Smooth muscle cell of the brain vasculature (primary cell): ENCODE data around the gene ALOX15B.

Experiments
- DNase-seq: peaks from one replicate; pipeline ENCODE4 v3.0.0-alpha.2; 2012; ENCODE audit warnings: low read depth, low spot score

ALOX15B gene

GRCh38 chr17:8079291-8080207, 40.7 kb downstream of the ALOX15B start:
- DNase-seq = no peak

DNA sequence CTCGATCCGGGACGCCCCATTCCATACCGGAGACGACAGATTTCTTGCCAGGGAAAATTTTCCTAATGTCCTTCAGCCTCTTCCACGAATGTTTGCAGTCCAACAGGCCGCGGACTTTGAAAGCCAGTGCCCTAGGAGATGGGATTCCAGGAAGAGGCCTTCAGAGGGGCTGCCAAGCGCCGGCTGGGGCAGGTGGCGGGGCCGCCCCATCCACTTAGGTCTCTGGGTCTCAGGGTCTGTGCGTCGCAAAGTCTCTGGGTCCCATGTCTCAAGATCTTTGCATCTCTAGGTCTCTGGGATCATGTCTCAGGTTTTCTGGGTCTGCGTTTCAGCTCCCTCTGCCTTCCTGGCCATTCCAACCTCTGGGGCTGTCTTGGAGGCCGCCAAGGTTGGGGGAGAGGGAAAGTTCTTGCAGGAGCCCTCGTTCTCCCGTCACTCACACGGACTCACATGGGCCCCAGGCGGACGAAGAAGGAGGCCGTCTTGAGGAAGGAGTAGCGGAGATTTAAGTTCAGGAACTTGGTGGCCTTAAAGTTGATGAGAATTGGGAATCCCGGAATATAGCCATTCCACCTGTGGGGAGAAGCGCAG, 41.4 kb downstream of the ALOX15B start:
- no peak for DNase-seq

DNA sequence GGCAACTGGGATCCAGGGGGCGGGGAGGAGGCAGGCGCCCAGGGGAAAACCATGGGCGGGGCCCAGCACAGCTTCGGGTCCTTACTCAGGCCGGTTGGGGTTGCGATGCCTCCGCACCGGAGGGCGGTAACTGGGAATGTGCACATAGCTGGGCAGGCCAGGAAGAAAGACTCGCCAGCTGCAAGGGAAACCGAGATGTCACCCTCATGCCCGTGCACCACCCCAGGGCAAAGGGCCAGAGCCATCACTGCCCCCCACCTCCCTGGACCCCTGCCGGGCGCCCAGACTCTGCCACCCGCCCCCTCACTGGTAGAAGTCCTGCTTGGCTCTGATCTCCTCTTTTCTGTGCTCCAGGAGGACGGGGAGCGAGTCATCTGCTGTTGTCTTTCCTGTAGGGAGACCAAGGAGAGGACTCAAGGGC, 42.0 kb downstream of the ALOX15B start:
- DNase-seq = no peak

GRCh38 chr17:8081876-8082275, 43.0 kb downstream of the ALOX15B start:
- no peak for DNase-seq

DNA sequence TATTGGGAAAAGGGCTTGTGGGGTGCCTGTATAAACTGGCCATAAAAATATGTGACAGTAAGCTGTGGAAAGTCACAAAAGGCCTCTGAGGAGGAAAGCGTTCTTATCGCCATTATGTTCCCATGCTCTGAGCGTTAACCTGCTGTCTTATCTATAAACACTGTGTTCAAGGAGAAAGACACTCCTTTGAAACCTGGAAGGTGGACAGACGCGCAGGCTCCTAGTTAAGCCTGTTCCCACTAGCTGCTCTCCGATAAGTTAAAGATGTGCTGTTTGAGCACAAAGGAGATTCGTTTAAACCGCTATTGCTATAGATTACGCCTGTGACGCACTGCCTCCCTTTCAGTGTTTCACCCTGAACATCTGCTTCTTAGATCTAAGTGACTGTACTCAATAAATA, 43.4 kb downstream of the ALOX15B start:
- no peak for DNase-seq

DNA sequence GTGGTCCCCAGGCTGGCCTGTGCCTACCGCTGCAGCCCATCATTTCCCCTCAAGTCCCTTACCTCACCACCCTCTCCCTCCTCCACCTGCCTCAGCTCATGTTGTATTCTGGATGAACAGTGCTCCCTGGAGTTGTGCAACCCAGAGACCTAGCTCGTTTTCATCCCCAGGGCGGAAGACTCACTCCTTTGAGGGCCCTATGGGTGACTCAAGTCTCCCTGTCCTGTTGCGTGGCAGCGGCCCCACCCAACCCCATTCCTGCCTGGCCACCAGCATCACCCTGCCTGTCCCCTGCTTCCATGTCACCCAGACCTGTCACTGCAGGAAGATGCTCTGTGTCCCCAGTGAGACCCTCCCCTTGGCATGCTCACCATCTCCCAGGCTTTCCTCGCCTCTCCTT, 45.4 kb downstream of the ALOX15B start:
- DNase-seq = no peak

DNA sequence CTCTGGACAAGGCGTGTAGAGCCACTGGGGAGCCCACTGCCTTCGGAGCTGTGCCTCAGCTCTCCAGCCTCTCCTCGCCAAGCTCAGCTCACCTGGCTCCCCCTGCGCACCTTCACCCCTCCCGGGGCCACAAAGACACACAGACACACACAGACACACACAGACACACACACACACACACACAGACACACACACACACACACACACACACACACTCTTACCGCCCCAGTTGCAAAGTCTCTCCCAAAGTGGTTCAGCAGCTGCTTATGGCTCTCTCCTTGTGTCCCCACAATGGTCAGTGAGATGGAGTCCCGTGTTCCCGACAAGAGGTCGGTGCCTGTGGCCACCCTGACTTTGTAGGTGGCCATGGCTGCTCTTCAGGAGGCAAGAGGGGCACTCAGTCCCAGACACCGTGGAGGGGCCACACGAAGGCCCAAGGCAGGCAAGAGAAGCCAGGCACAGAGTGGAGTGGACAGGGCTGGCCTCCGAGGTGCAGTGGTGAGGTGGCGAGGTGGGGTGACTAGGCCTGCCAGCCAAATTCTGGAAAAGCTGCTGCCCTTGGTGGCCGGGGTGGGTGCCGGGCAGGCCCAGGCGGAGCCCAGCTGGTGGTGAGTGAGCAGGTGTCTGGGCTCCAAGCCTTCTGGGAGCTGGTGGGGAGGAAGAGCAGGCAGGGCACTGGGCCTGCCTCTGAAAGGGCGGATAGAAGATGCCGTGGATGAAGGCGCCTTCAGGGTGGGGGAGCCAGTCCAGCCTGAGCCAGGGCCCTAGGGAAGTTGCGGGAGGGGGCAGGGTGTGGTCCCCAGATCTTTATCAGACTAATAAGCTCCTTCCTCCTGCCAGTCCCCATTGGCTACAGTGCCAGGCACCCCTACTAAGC, 48.5 kb downstream of the ALOX15B start, which contains the start of gene ALOX12B:
Gene ALOX12B, minus strand, starts transcription at position 642 of the 877 bp plus-strand sequence. Its CDS starts 274 bp downstream, at position 368.
- no peak for DNase-seq

DNA sequence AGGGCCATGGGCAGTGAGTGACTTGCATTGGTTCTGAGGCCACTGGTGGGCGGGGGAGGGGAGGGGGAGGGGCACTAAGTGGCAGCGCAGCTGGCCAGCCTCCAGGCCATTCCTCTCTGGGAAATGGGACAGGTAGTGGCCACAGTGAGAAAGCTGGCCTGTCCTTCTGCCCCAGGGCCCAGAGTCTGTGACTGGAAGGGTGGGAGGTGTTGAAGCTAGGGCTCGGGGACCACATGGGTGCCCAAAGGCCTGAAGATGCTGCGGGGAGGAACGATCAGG, 49.0 kb downstream of the ALOX15B start:
- DNase-seq = no peak

- DNase-seq = no peak
Measured at GRCh38 chr17:8089728-8090127, 50.9 kb downstream of the ALOX15B start.

DNA sequence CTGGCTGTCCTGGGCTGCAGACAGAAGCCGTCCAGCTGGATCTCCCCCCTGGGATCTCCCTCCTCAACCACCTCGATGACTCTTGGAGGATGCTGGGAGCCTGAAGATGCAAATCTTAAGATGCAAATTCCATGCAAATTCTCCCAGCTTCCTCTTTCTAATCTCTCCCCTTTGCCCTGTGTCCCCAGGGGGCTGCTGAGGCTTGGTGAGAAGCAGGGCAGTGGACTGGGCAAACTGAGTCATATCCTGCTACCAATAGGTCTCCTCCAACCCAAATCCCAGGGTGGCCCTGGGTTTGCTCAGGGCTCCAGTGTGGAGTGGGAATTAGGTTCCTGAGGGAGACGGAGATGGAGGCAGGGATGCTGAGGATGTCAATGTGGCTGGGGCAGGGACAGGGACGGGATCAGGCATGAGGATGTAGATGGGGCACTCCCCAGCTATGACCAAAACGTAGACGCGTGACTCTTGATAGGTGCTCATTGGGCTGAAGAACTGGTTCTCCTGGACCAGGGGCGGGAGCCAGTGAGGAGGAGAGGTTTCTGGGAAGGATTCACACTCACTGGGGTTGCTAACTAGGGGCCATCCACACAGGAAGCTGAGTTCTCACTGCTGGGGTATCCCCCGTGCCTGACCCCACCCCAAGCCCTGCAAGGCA, 52.3 kb downstream of the ALOX15B start:
- no peak for DNase-seq

- no peak for DNase-seq
Measured at GRCh38 chr17:8095361-8095760, 56.5 kb downstream of the ALOX15B start.

- DNase-seq = no peak
Measured at GRCh38 chr17:8096541-8096940, 57.7 kb downstream of the ALOX15B start.
